Body of pancreas (tissue), 4 donors: ENCODE data around the gene CD81.

ENCODE experiments used
- POLR2A ChIP-seq, 3 donors: fragments of 450-650 bp; IDR thresholded peaks; one replicate each; pipeline ENCODE4 v1.6.1; 2016; ENCODE audit warnings: antibody characterized with exemption in 3 of 3, mild to moderate bottlenecking in 2 of 3
- TF ChIP-seq, protein P1 (sequence below), 7 experiments: fragments of 450-650 bp in 4 of 7; fragments of 200-600 bp in 3 of 7; sonication (generic) in 3 of 7; IDR thresholded peaks; one replicate each; pipeline ENCODE4 v1.5.1; 2016 to 2019; ENCODE audit warnings: antibody characterized with exemption in 7 of 7

DNA sequence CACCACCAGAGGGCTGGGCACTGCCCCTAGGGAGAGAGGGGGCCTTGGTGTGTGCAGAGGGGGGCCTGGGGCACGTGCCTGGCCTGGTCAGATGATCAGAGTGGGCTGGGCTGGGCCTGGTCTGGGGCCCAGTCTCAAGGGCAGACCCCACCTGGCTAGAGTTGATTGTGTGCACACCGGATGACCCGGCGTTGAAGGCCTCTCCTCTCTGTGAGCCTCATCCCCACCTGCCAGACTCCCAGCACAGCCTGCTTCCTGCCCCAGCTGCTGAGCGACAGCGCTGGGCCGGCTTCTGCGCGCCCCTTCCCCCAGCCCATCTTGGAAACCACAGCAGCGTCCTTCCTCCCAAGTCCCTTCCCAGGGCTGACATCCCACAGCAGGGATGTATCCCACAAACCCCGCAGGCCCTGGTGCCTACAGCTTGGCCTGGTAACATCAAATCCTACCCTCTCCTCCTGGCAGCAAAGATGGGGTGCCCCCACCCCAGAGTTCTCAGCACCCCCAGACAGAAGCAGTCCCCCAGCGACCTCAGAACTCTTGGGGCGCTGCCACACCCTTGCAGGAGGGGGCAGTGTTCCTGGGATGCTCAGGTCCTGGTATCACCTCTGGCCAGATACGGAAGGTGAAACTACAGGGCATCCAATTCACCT, 12.4 kb downstream of the CD81 start:
- TF ChIP-seq, protein P1, sequence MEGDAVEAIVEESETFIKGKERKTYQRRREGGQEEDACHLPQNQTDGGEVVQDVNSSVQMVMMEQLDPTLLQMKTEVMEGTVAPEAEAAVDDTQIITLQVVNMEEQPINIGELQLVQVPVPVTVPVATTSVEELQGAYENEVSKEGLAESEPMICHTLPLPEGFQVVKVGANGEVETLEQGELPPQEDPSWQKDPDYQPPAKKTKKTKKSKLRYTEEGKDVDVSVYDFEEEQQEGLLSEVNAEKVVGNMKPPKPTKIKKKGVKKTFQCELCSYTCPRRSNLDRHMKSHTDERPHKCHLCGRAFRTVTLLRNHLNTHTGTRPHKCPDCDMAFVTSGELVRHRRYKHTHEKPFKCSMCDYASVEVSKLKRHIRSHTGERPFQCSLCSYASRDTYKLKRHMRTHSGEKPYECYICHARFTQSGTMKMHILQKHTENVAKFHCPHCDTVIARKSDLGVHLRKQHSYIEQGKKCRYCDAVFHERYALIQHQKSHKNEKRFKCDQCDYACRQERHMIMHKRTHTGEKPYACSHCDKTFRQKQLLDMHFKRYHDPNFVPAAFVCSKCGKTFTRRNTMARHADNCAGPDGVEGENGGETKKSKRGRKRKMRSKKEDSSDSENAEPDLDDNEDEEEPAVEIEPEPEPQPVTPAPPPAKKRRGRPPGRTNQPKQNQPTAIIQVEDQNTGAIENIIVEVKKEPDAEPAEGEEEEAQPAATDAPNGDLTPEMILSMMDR (IDR thresholded peaks at IDR 0.05): no peak
- no peak for TF ChIP-seq POLR2A (IDR thresholded peaks at IDR 0.05)
